Cardiac septum (tissue), 1 donor: ENCODE data around the gene GRIA1. TPM values are rescaled to one million over a fixed set of nuclear protein-coding genes. Genes with fewer than 3 reads are reported as not detected.

ENCODE experiments used
- DNase-seq: peaks from one replicate; pipeline ENCODE4 v3.0.0-alpha.2; 2020; ENCODE audit warnings: low spot score
- intact Hi-C: fragments of 100-400 bp; cut with DNase I; formaldehyde crosslinking; loops from one replicate; pipeline ENCODE4 v1.14.0; 2022
- total RNA-seq: library from RNA; stranded (reverse); fragmentation: NEBNext Ultra II Directional; extraction: Animal tissue kit (Norgen Biotek cat#: 25700); gene quantifications from one replicate; pipeline ENCODE4 v1.2.1, GENCODE V29; 2021
- donor health status: DM: no; HTN: no; CAD: no.

GRIA1 gene
- total RNA-seq, 1 donor from 2014 or later = 0.30 TPM

- DNase-seq = no peak
- intact Hi-C loops = no loop called here
Observed at GRCh38 chr5:153592081-153592480, 101.6 kb downstream of the GRIA1 start.

DNA sequence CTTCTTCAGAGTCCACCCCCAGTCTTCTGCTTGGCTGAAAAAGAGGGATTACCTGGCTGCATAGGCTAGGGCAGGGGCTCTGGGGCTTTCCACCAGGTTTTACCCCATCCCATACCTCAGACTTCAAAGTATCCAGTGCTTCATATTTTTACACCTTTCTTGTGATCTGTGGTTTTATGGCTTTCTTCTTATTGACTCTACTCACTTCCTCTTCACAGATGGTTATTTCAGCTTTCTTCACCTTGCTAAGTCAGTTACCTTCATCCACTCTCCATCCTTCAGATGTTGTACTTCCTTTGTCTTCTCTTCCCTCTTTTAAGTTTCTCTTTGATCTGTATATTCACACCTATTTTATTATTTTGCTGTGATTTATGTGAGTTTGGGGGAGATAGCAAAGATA lies 104.3 kb downstream of the GRIA1 start:
- no peak for DNase-seq
- intact Hi-C loops = no loop called here

GRCh38 chr5:153598099-153598498 lies 107.6 kb downstream of the GRIA1 start:
- DNase-seq = no peak
- intact Hi-C loops = no loop called here

- DNase-seq = no peak
- intact Hi-C loops = no loop called here
Observed at GRCh38 chr5:153601377-153601776, 110.9 kb downstream of the GRIA1 start.

DNA sequence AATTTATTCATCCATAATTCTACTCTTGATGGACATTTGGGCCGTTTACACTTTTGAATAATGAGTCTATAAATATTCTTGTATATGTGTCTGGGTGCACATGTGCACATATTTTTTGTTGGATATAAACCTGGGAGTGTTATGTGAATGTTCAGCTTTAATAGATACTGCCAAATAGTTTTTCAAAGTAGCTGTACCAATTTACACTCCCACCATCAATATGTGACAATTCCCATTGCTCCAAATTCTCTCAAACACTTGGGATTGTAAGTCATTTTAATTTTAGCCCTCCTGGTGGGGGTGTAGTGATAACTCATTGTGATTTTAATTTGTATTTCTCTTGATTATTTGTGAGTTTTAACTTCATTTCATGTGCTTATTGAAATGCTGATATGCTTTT lies 114.9 kb downstream of the GRIA1 start:
- intact Hi-C loops = no loop called here
- DNase-seq = no peak

GRCh38 chr5:153610009-153610408 lies 119.5 kb downstream of the GRIA1 start:
- intact Hi-C loops = no loop called here
- DNase-seq = no peak

GRCh38 chr5:153610811-153611210 lies 120.3 kb downstream of the GRIA1 start:
- DNase-seq = no peak
- intact Hi-C loops = no loop called here

DNA sequence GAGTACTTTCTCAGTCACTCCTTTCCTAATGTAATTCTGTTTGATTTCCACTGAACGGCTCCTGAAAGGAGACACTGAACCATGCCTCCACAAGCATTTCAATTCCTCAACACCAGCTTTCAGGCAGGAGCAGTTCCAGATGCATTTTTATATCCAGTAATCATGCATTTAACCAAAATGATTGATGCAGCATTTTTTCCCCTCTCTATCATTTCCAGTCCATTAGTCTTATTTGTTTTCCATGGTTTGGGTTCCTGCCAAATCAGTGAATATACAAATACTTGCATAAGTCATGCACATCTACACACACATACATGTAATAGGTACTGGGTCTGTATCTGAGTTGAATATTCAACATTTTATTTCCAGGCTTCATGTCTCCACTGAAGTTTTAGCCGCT lies 122.7 kb downstream of the GRIA1 start:
- intact Hi-C loops = no loop called here
- DNase-seq = no peak

DNA sequence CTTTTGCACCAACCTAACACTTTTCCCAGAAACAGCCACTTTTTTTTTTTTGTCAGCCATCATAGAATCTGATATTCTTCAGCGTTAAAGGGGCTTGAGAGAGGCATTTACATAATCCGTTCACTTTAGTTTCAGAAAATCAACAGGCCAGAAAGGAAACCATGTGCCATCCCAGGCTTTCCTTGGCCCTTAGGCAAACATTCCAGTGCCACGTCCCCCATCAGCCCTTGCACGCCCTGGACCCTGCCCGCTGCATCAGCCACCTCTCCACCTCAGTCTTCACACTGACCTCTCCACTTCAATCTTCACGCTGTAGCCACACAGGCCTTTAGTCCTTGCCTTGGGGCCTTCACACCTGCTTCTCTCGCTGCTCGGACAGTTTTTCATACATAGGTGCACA lies 123.2 kb downstream of the GRIA1 start:
- intact Hi-C loops = no loop called here
- DNase-seq = no peak

GRCh38 chr5:153617190-153617589 lies 126.7 kb downstream of the GRIA1 start:
- intact Hi-C loops = no loop called here
- no peak for DNase-seq

DNA sequence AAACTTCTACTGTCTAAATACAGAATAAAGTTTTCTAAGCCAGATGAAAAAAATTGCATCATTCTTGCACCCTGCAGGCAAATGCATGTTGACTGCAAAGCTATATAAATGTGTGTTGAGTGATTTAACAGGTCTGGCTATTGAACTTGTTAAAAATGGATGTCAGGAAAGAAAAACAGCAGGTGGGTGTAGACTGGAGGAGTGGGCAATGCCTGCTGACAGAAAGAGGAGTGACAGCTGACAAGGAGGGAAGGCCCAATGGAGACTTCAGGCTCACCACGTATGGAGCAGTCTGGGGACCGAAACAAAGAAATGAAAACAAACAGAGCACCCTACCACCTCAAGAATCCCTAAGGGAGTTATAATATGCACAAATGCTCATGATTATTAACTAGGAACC lies 127.8 kb downstream of the GRIA1 start:
- DNase-seq = no peak
- intact Hi-C loops = no loop called here

DNA sequence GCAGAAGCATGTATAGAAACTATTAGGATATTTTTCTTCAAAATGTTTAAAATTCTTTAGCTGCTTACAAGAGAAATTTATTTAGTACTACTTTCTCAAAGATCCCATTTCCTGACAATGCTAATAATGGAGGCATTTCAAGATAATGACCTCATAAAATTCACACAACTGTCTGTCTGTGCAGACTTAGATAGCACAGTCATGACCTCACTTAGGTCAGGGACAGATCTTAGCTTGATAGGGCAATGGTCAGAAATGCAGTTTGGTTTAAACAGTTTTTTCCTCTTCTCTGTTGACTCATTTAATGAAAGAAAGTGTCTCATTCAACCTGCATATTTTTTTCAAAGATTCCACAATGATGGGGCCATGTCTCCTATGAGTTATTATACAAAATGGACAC lies 128.4 kb downstream of the GRIA1 start:
- intact Hi-C loops = no loop called here

GRCh38 chr5:153619771-153620170 lies 129.3 kb downstream of the GRIA1 start:
- no peak for DNase-seq
- intact Hi-C loops = no loop called here

More for the DNA sequence above, 128.4 kb downstream of the GRIA1 start:
- no peak for DNase-seq

DNA sequence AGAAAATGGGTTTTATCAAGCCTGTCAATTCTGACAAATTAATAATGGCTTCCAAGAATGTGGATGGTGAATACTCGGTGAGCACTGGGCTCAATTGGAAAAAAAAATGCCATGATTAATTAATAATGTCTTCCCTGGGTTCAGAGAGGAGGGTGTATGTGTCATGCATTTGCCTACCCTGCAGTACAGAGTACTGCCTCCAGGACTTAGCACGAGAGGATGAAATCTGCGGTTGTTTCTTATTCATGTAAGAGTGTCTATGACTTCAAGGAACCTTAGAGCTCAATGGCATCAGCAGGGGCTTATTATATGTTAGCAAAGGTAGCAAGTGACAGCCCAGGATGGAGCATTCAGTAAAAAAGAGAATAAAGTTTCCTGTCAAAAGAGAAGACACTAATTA lies 132.7 kb downstream of the GRIA1 start:
- intact Hi-C loops = no loop called here
- no peak for DNase-seq

- intact Hi-C loops = no loop called here
- DNase-seq = no peak
Observed at GRCh38 chr5:153623751-153624450, 133.4 kb downstream of the GRIA1 start.

DNA sequence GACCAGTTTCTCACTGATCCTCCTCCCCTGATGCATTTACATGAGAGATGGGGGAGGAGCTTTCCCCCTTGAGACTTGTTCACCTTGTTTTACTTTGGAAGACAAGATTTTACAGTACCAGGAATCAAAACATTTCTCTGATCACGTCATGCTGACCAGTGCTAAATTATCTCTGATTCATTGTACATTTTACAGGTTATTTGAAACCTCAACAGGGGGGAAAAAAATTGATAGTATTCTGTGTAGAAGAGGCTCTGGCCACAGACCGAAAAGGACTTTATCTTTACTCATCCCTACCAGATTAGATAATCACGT lies 133.9 kb downstream of the GRIA1 start:
- DNase-seq = no peak
- intact Hi-C loops = no loop called here

DNA sequence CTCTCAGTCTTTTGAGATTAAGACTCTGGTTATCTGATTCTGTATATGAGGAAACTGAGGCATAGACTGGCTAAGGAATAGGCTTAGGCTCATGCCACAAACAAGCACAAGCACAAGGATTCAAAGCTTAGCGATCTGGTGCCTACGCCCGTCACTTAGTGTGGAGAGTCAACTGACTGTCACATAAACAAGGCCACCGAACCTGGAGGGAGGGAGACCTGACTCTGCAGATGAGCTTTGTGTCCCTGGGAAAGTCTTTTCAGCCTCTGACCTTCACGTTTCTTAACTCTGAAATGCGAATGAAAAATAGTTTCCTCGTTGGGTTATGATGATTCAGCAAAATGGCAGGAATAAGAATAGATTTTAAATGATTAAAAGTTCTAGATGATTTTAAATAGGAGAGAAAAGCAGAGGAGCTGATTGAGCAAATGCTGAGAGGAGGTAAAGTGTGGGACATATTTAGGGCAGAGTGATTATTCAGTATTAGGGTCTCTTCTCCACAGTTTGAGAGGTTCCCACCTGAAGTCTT lies 135.4 kb downstream of the GRIA1 start:
- no peak for DNase-seq
- intact Hi-C loops = loop anchor here (5.0 kb wide), 1 partner anchor 76 kb away; no protein-coding TSS in a partner anchor

DNA sequence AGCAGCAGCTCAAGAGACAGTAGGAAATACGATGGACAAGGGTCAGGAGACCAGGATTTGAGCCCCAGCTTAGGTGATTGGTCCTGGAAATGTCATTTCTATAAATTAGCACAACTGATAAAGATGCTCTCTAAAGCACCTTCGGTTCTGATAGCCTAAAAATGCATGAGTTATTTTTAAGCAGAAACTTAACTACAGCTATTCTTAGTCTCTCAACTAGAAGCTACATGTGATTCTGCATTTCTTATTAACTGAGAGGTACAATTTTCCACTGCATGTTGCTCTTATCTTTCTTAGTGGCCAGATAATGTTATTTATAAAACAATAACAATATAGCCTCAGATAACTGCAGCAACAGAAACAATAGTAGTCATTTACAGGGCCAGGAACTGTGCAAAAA lies 136.4 kb downstream of the GRIA1 start:
- intact Hi-C loops = loop anchor here (5.0 kb wide), 1 partner anchor 75 kb away; no protein-coding TSS in a partner anchor
- no peak for DNase-seq

GRCh38 chr5:153629027-153629895 lies 138.8 kb downstream of the GRIA1 start:
- DNase-seq = no peak
- intact Hi-C loops = loop anchor here (5.0 kb wide), 1 partner anchor 73 kb away; no protein-coding TSS in a partner anchor

DNA sequence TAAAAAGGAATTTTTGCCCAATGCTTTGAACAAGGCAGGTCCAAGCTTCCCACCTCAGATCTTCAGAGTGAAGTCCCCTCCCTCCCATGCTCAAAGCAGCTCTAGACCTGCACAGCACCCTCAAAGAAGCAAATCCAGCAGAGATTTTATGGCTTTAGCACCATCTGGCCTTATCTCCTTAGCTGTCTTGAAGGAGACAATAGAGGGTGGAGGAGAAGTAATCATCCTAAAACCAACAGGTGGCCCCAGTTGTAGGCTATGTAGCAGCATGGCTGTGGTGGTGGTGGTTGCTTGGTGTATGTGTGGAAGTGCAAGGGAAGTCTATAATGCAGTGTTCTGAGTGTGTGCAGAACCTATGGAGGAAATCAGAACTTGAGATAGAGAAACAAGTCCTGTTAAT lies 140.1 kb downstream of the GRIA1 start:
- DNase-seq = no peak
- intact Hi-C loops = no loop called here

- DNase-seq = no peak
- intact Hi-C loops = no loop called here
Observed at GRCh38 chr5:153632748-153633290, 142.3 kb downstream of the GRIA1 start.
